GM23338 (cell line): ENCODE results near the gene SUN5. TPM values are rescaled to one million over a fixed set of nuclear protein-coding genes. Genes with fewer than 3 reads are reported as not detected.

ENCODE experiments used
- ATAC-seq: fragments of 200-7000 bp; cut with Tn5 transposase; 3 replicates; pipeline ENCODE4 v1.9.1; 2020
- DNase-seq: peaks from one replicate; pipeline ENCODE4 v3.0.0-alpha.2; 2015; ENCODE audit warnings: low spot score
- H2AFZ ChIP-seq: fragments of 200-600 bp; sonication (generic); 2 replicates; pipeline ENCODE4 v1.8.0; 2016; ENCODE audit warnings: antibody characterized with exemption, mild to moderate bottlenecking, moderate library complexity
- H3F3A ChIP-seq: fragments of 200-600 bp; sonication (generic); replicated peaks from 2 replicates; pipeline ENCODE4 v1.8.0; 2017; ENCODE audit warnings: antibody characterized with exemption, mixed run types, low read depth
- H3K27ac ChIP-seq: fragments of 200-600 bp; sonication (generic); 2 replicates; pipeline ENCODE4 v1.6.1; 2016; ENCODE audit warnings: low read depth
- H3K27me3 ChIP-seq: fragments of 200-600 bp; sonication (generic); 2 replicates; pipeline ENCODE4 v1.8.0; 2016; ENCODE audit warnings: mild to moderate bottlenecking, mixed run types, moderate library complexity; ENCODE audit not compliant: insufficient read depth
- H3K36me3 ChIP-seq: fragments of 200-600 bp; sonication (generic); 2 replicates; pipeline ENCODE4 v1.8.0; 2016; ENCODE audit warnings: mild to moderate bottlenecking; ENCODE audit not compliant: insufficient read depth
- H3K4me1 ChIP-seq: fragments of 200-600 bp; sonication (generic); 2 replicates; pipeline ENCODE4 v1.8.0; 2016; ENCODE audit warnings: mild to moderate bottlenecking, moderate library complexity; ENCODE audit not compliant: insufficient read depth
- H3K4me2 ChIP-seq: fragments of 200-600 bp; sonication (generic); 2 replicates; pipeline ENCODE4 v1.7.1; 2017; ENCODE audit warnings: mixed run types
- H3K4me3 ChIP-seq: fragments of 200-600 bp; sonication (generic); 2 replicates; pipeline ENCODE4 v1.6.1; 2016; ENCODE audit warnings: mixed run types
- H3K79me2 ChIP-seq: fragments of 200-600 bp; sonication (generic); replicated peaks from 2 replicates; pipeline ENCODE4 v1.8.0; 2017; ENCODE audit warnings: mild to moderate bottlenecking; ENCODE audit not compliant: insufficient read depth
- H3K9me2 ChIP-seq: fragments of 200-600 bp; sonication (generic); 2 replicates; pipeline ENCODE4 v1.8.0; 2017; ENCODE audit not compliant: insufficient read depth
- H4K20me1 ChIP-seq: fragments of 200-600 bp; sonication (generic); replicated peaks from 2 replicates; pipeline ENCODE4 v1.8.0; 2017; ENCODE audit warnings: mild to moderate bottlenecking; ENCODE audit not compliant: insufficient read depth
- H3K27ac Mint-ChIP-seq: 2 replicates; pipeline ENCODE4 v1.8.0; 2020; ENCODE audit warnings: inconsistent platforms, mild to moderate bottlenecking, moderate library complexity, mixed read lengths
- H3K27me3 Mint-ChIP-seq: 3 replicates; pipeline ENCODE4 v1.8.0; 2022; ENCODE audit warnings: low read depth, mild to moderate bottlenecking, moderate library complexity, mixed read lengths, inconsistent platforms; ENCODE audit not compliant: insufficient read depth, poor library complexity
- H3K36me3 Mint-ChIP-seq: 3 replicates; pipeline ENCODE4 v1.8.0; 2021; ENCODE audit warnings: low read depth, mild to moderate bottlenecking, inconsistent platforms, moderate library complexity, mixed read lengths
- H3K4me1 Mint-ChIP-seq: 3 replicates; pipeline ENCODE4 v1.8.0; 2020; ENCODE audit warnings: mild to moderate bottlenecking, inconsistent platforms, mixed read lengths
- H3K4me3 Mint-ChIP-seq: 3 replicates; pipeline ENCODE4 v1.8.0; 2021; ENCODE audit warnings: moderate library complexity, mild to moderate bottlenecking, inconsistent platforms, mixed read lengths
- H3K9me3 Mint-ChIP-seq: 3 replicates; pipeline ENCODE4 v1.8.0; 2020; ENCODE audit warnings: moderate library complexity, mild to moderate bottlenecking, inconsistent platforms, mixed read lengths
- CREB1 ChIP-seq: fragments of 250-450 bp; sonication (Bioruptor Pico); IDR thresholded peaks from 2 replicates; pipeline ENCODE4 v1.5.0; 2020; ENCODE audit warnings: low read depth, mild to moderate bottlenecking, moderate library complexity
- EZH2 ChIP-seq: fragments of 200-600 bp; sonication (generic); IDR thresholded peaks from one replicate; pipeline ENCODE4 v1.8.0; 2017; ENCODE audit warnings: antibody characterized with exemption, mild to moderate bottlenecking, low read depth; ENCODE audit not compliant: unreplicated experiment
- EZH2phosphoT487 ChIP-seq: fragments of 200-600 bp; sonication (generic); IDR thresholded peaks from one replicate; pipeline ENCODE4 v1.8.1; 2018; ENCODE audit warnings: antibody characterized with exemption; ENCODE audit not compliant: unreplicated experiment
- JUNB ChIP-seq: IDR thresholded peaks from one replicate; pipeline ENCODE4 v1.6.1; 2016; ENCODE audit warnings: antibody characterized with exemption; ENCODE audit not compliant: unreplicated experiment
- NANOG ChIP-seq: IDR thresholded peaks from 2 replicates; pipeline ENCODE4 v1.6.1; 2016; ENCODE audit warnings: antibody characterized with exemption, borderline replicate concordance
- POLR2AphosphoS5 ChIP-seq: IDR thresholded peaks from 2 replicates; pipeline ENCODE4 v1.6.1; 2016; ENCODE audit warnings: antibody characterized with exemption, low read depth
- STAT1 ChIP-seq: IDR thresholded peaks from one replicate; pipeline ENCODE4 v1.6.1; 2016; ENCODE audit warnings: antibody characterized with exemption; ENCODE audit not compliant: unreplicated experiment
- ZNF114 ChIP-seq: fragments of 250-450 bp; sonication (Bioruptor Pico); IDR thresholded peaks from 2 replicates; pipeline ENCODE4 v1.5.0; 2020; ENCODE audit warnings: mild to moderate bottlenecking, moderate library complexity
- ZNF331 ChIP-seq: fragments of 250-450 bp; sonication (Bioruptor Pico); IDR thresholded peaks from 2 replicates; pipeline ENCODE4 v1.5.0; 2020; ENCODE audit warnings: low read depth, mild to moderate bottlenecking, moderate library complexity
- polyA plus RNA-seq: library from polyadenylated mRNA; unstranded; fragments of >200 nt; fragmentation: Nextera tagmentation; extraction: Ambion mirVana; gene quantifications from 2 replicates; pipeline ENCODE4 v1.2.1, GENCODE V29; 2016
- total RNA-seq: library from RNA; depleted of rRNA; stranded (reverse); fragments of >200 nt; shearing (Covaris generic); gene quantifications from 2 replicates; pipeline ENCODE4 v1.2.3, GENCODE V29; 2014
- TF ChIP-seq, protein P1 (sequence below): IDR thresholded peaks from 2 replicates; pipeline ENCODE4 v1.6.1; 2016; ENCODE audit warnings: antibody characterized with exemption
- TF ChIP-seq, protein P2 (sequence below), 2 experiments: fragments of 200-600 bp in 1 of 2; sonication (generic) in 1 of 2; conservative IDR thresholded peaks; 2 replicates each; pipeline versions ENCODE4 v1.5.1 to v1.6.1; 2016 to 2017; ENCODE audit warnings: antibody characterized with exemption in 2 of 2, low read depth in 2 of 2, mild to moderate bottlenecking in 2 of 2, moderate library complexity in 1 of 2
- TF ChIP-seq, protein P3 (sequence below): fragments of 250-450 bp; sonication (Bioruptor Pico); IDR thresholded peaks from 2 replicates; pipeline ENCODE4 v1.5.0; 2020; ENCODE audit warnings: mild to moderate bottlenecking, moderate library complexity
- TF ChIP-seq, protein P4 (sequence below): IDR thresholded peaks from one replicate; pipeline ENCODE4 v1.6.1; 2018; ENCODE audit warnings: antibody characterized with exemption; ENCODE audit not compliant: unreplicated experiment

SUN5 gene
- total and polyA plus RNA-seq, 2 experiments from 2014 or later: not detected

DNA sequence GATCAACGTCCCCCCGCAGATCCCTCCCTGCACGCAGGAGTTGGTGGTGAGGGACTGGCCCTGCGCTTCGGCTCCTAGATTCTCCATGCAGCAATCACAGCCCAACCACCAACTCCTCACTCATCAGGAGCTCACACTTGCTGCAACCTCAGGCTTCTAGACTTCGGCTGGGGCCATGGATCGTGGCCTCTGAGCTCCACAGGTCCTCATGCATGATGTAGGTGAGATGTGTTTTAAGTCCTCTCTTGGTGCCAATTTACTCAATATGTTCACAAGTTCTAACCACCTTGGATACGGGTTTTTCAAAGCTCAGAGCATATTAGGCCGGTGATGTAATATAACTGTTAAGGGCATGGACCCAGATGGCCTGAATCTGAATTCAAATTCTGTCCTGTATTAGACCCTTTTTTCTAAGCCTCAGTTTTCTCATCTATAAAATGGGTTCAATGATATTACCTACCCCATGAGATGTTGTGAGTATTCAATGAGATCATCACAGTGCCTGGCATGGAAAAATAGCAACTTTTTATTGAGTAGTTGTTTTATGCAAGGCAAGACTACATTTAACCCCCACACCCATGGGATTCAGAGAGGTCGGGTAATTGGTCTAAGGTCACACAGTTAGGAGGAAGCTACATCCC is 31.0 kb downstream of the SUN5 start:
- Histone ChIP-seq H3K4me2 (0 out of 2 replicates have a peak overlapping the region, but pooled peaks have one; percentile 14), H3K36me3 (no peaks in the 10 kb centered on the region), H3K79me2 (no peaks in the 10 kb centered on the region), H4K20me1 (no peaks in the 10 kb centered on the region), H2AFZ (peak overlapping the region; percentile 99; the same call in 1 of the 2 replicates), H3F3A (0 out of 2 replicates have a peak, but pooled peaks cover 10% of the 10 kb centered on the region), H3K4me1 (peaks cover 31% of the 10 kb centered on the region), H3K27ac (no peak overlapping the region), H3K4me3 (no peak overlapping the region), H3K27me3 (no peaks in the 10 kb centered on the region), H3K9me2 (no peaks in the 10 kb centered on the region)
- DNase-seq (no peak), ATAC-seq (no peak)
- H3K36me3 Mint-ChIP-seq: 0 out of 3 replicates have a peak, but pooled peaks cover 3% of the 10 kb centered on the region
- no peak overlapping the region for H3K4me3 Mint-ChIP-seq
- TF ChIP-seq EZH2 (no peak), EZH2phosphoT487 (no peak), JUNB (no peak), CREB1 (CRISPR knock-in tag) (no peak), ZNF114 (no peak), POLR2AphosphoS5 (no peak), NANOG (no peak), STAT1 (no peak), ZNF331 (CRISPR knock-in tag) (no peak)
- TF ChIP-seq, protein P1, sequence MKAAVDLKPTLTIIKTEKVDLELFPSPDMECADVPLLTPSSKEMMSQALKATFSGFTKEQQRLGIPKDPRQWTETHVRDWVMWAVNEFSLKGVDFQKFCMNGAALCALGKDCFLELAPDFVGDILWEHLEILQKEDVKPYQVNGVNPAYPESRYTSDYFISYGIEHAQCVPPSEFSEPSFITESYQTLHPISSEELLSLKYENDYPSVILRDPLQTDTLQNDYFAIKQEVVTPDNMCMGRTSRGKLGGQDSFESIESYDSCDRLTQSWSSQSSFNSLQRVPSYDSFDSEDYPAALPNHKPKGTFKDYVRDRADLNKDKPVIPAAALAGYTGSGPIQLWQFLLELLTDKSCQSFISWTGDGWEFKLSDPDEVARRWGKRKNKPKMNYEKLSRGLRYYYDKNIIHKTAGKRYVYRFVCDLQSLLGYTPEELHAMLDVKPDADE: no peak
- TF ChIP-seq, protein P2, sequence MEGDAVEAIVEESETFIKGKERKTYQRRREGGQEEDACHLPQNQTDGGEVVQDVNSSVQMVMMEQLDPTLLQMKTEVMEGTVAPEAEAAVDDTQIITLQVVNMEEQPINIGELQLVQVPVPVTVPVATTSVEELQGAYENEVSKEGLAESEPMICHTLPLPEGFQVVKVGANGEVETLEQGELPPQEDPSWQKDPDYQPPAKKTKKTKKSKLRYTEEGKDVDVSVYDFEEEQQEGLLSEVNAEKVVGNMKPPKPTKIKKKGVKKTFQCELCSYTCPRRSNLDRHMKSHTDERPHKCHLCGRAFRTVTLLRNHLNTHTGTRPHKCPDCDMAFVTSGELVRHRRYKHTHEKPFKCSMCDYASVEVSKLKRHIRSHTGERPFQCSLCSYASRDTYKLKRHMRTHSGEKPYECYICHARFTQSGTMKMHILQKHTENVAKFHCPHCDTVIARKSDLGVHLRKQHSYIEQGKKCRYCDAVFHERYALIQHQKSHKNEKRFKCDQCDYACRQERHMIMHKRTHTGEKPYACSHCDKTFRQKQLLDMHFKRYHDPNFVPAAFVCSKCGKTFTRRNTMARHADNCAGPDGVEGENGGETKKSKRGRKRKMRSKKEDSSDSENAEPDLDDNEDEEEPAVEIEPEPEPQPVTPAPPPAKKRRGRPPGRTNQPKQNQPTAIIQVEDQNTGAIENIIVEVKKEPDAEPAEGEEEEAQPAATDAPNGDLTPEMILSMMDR (conservative IDR thresholded peaks at IDR 0.05; ENCODE audit: low read depth in 2 of 2): no peak
- TF ChIP-seq, protein P3, sequence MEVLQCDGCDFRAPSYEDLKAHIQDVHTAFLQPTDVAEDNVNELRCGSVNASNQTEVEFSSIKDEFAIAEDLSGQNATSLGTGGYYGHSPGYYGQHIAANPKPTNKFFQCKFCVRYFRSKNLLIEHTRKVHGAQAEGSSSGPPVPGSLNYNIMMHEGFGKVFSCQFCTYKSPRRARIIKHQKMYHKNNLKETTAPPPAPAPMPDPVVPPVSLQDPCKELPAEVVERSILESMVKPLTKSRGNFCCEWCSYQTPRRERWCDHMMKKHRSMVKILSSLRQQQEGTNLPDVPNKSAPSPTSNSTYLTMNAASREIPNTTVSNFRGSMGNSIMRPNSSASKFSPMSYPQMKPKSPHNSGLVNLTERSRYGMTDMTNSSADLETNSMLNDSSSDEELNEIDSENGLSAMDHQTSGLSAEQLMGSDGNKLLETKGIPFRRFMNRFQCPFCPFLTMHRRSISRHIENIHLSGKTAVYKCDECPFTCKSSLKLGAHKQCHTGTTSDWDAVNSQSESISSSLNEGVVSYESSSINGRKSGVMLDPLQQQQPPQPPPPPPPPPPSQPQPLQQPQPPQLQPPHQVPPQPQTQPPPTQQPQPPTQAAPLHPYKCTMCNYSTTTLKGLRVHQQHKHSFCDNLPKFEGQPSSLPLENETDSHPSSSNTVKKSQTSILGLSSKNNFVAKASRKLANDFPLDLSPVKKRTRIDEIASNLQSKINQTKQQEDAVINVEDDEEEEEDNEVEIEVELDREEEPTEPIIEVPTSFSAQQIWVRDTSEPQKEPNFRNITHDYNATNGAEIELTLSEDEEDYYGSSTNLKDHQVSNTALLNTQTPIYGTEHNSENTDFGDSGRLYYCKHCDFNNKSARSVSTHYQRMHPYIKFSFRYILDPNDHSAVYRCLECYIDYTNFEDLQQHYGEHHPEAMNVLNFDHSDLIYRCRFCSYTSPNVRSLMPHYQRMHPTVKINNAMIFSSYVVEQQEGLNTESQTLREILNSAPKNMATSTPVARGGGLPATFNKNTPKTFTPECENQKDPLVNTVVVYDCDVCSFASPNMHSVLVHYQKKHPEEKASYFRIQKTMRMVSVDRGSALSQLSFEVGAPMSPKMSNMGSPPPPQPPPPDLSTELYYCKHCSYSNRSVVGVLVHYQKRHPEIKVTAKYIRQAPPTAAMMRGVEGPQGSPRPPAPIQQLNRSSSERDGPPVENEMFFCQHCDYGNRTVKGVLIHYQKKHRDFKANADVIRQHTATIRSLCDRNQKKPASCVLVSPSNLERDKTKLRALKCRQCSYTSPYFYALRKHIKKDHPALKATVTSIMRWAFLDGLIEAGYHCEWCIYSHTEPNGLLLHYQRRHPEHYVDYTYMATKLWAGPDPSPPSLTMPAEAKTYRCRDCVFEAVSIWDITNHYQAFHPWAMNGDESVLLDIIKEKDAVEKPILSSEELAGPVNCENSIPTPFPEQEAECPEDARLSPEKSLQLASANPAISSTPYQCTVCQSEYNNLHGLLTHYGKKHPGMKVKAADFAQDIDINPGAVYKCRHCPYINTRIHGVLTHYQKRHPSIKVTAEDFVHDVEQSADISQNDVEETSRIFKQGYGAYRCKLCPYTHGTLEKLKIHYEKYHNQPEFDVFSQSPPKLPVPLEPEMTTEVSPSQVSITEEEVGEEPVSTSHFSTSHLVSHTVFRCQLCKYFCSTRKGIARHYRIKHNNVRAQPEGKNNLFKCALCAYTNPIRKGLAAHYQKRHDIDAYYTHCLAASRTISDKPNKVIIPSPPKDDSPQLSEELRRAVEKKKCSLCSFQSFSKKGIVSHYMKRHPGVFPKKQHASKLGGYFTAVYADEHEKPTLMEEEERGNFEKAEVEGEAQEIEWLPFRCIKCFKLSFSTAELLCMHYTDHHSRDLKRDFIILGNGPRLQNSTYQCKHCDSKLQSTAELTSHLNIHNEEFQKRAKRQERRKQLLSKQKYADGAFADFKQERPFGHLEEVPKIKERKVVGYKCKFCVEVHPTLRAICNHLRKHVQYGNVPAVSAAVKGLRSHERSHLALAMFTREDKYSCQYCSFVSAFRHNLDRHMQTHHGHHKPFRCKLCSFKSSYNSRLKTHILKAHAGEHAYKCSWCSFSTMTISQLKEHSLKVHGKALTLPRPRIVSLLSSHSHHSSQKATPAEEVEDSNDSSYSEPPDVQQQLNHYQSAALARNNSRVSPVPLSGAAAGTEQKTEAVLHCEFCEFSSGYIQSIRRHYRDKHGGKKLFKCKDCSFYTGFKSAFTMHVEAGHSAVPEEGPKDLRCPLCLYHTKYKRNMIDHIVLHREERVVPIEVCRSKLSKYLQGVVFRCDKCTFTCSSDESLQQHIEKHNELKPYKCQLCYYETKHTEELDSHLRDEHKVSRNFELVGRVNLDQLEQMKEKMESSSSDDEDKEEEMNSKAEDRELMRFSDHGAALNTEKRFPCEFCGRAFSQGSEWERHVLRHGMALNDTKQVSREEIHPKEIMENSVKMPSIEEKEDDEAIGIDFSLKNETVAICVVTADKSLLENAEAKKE (CRISPR knock-in tag): no peak
- TF ChIP-seq, protein P4, sequence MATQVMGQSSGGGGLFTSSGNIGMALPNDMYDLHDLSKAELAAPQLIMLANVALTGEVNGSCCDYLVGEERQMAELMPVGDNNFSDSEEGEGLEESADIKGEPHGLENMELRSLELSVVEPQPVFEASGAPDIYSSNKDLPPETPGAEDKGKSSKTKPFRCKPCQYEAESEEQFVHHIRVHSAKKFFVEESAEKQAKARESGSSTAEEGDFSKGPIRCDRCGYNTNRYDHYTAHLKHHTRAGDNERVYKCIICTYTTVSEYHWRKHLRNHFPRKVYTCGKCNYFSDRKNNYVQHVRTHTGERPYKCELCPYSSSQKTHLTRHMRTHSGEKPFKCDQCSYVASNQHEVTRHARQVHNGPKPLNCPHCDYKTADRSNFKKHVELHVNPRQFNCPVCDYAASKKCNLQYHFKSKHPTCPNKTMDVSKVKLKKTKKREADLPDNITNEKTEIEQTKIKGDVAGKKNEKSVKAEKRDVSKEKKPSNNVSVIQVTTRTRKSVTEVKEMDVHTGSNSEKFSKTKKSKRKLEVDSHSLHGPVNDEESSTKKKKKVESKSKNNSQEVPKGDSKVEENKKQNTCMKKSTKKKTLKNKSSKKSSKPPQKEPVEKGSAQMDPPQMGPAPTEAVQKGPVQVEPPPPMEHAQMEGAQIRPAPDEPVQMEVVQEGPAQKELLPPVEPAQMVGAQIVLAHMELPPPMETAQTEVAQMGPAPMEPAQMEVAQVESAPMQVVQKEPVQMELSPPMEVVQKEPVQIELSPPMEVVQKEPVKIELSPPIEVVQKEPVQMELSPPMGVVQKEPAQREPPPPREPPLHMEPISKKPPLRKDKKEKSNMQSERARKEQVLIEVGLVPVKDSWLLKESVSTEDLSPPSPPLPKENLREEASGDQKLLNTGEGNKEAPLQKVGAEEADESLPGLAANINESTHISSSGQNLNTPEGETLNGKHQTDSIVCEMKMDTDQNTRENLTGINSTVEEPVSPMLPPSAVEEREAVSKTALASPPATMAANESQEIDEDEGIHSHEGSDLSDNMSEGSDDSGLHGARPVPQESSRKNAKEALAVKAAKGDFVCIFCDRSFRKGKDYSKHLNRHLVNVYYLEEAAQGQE: no peak
- no peak overlapping the region for H3K27ac Mint-ChIP-seq
- H3K4me1 Mint-ChIP-seq: peaks cover 6% of the 10 kb centered on the region
- H3K27me3 Mint-ChIP-seq: peaks cover 10% of the 10 kb centered on the region
- H3K9me3 Mint-ChIP-seq: peaks cover 8% of the 10 kb centered on the region
